Fibroblast of lung (primary cell): ENCODE results near the gene CDIPT.

Source experiments
- CTCF ChIP-seq, 2 donors: IDR thresholded peaks in 1 of 2; conservative IDR thresholded peaks in 1 of 2; 1 replicate in 1 of 2; 2 replicates in 1 of 2; pipeline ENCODE4 v1.5.1; 2011 to 2012; ENCODE audit warnings: low read length in 2 of 2, control low read depth in 1 of 2, inconsistent platforms in 1 of 2, low read depth in 1 of 2, mild to moderate bottlenecking in 1 of 2
- EZH2 ChIP-seq: IDR thresholded peaks from 2 replicates; pipeline ENCODE4 v1.5.1; 2012; ENCODE audit warnings: low read length, control low read depth, mild to moderate bottlenecking; ENCODE audit errors: missing control alignments

GRCh38 chr16:29818082-29818481 lies 44.9 kb downstream of the CDIPT start:
- TF ChIP-seq CTCF (conservative IDR thresholded peaks at IDR 0.05 in 1 of 2, IDR thresholded peaks at IDR 0.05 in 1 of 2; ENCODE audit: low read depth in 1 of 2, low read length in 2 of 2) (no peak), EZH2 (no peak)
